Renal cortex interstitium (tissue), 15 donors: ENCODE measurements around the gene OR2L8. TPM values are rescaled to one million over a fixed set of nuclear protein-coding genes. Genes with fewer than 3 reads are reported as not detected.

Experiments used
- DNase-seq, 11 donors: peaks; one replicate each; pipeline ENCODE4 v3.0.0-alpha.2; 2013; ENCODE audit warnings: low read depth in 9 of 11, low spot score in 4 of 11; ENCODE audit errors: extremely low read depth in 1 of 11
- long read RNA-seq, 16 experiments: transcript quantifications; one replicate each; lab custom pipeline, GENCODE V29; 2026
- polyA plus RNA-seq, 3 donors: library from polyadenylated mRNA; unstranded; fragments of 120-200 nt; gene quantifications; one replicate each; pipeline ENCODE4 v1.2.1, GENCODE V29; 2013; ENCODE audit not compliant: insufficient read length in 3 of 3

The OR2L8 gene
- not detected for polyA plus RNA-seq
- long read RNA-seq, donor 1, result 0 reads
- long read RNA-seq, donor 2, result 0 reads
- long read RNA-seq, donor 3, result 0 reads
- long read RNA-seq, donor 4, result 0 reads
- long read RNA-seq, donor 5, result 0 reads
- long read RNA-seq, donor 6, result 0 reads
- long read RNA-seq, donor 7, result 0 reads
- long read RNA-seq, donor 8, result 0 reads
- long read RNA-seq, donor 9, result 0 reads
- long read RNA-seq, donor 10, result 0 reads
- long read RNA-seq, donor 11, result 0 reads
- long read RNA-seq, donor 12, result 0 reads
- long read RNA-seq, donor 13, result 0 reads
- long read RNA-seq, donor 14, result 0 reads
- long read RNA-seq, donor 15, result 0 reads
- long read RNA-seq, donor 16, result 0 reads

- DNase-seq, result no peak
These were observed at the start of gene OR2L8 for GRCh38 chr1:247948558-247948957. Gene OR2L8, plus strand, starts transcription at chr1:247948858. Its CDS starts 0 bp downstream, at chr1:247948858.

- no peak for DNase-seq
These were observed 44.5 kb upstream of the OR2L8 start for GRCh38 chr1:247904122-247904521.

GRCh38 chr1:247905181-247905580 is 43.5 kb upstream of the OR2L8 start:
- no peak for DNase-seq

- no peak for DNase-seq
These were observed 42.7 kb upstream of the OR2L8 start for GRCh38 chr1:247905910-247906503.

GRCh38 chr1:247906504-247907047 is 42.1 kb upstream of the OR2L8 start:
- no peak for DNase-seq

- DNase-seq, result no peak
These were observed 39.9 kb upstream of the OR2L8 start for GRCh38 chr1:247908766-247909165.

GRCh38 chr1:247913786-247914185 is 34.9 kb upstream of the OR2L8 start:
- DNase-seq, result no peak

GRCh38 chr1:247914941-247915662 is 33.6 kb upstream of the OR2L8 start:
- DNase-seq, result no peak

- DNase-seq, result no peak
These were observed 28.7 kb upstream of the OR2L8 start, which contains the start of gene OR2T8 for GRCh38 chr1:247919952-247920351. Gene OR2T8, plus strand, starts transcription at chr1:247920252. Its CDS starts 766 bp downstream, at chr1:247921018.

GRCh38 chr1:247923941-247924340 is 24.7 kb upstream of the OR2L8 start:
- no peak for DNase-seq

- no peak for DNase-seq
These were observed 23.8 kb upstream of the OR2L8 start, which contains the start of gene OR2AJ1 for GRCh38 chr1:247924868-247925267. Gene OR2AJ1, plus strand, starts transcription at chr1:247924889. Its CDS starts 8,880 bp downstream, at chr1:247933769.

GRCh38 chr1:247933989-247934388 is 14.7 kb upstream of the OR2L8 start:
- DNase-seq, result no peak

GRCh38 chr1:247935781-247936180 is 12.9 kb upstream of the OR2L8 start:
- no peak for DNase-seq

- DNase-seq, result no peak
These were observed 12.2 kb upstream of the OR2L8 start for GRCh38 chr1:247936415-247936814.

- peak in 8 of 11 donors; percentile 2 to 46 (median 28) for DNase-seq
These were observed 11.5 kb upstream of the OR2L8 start for GRCh38 chr1:247936965-247937734.

GRCh38 chr1:247942624-247943023 is 6.0 kb upstream of the OR2L8 start:
- DNase-seq, result no peak

- no peak for DNase-seq
These were observed 4.8 kb downstream of the OR2L8 start for GRCh38 chr1:247953408-247953807.

GRCh38 chr1:247961791-247962190 is 13.1 kb downstream of the OR2L8 start:
- no peak for DNase-seq
